ENCODE results near the gene CAMK1D. TPM values are rescaled to one million over a fixed set of nuclear protein-coding genes. Genes with fewer than 3 reads are reported as not detected.

The CAMK1D gene
- total and polyA plus RNA-seq, 2 donors (not counting 3 experiments of a cell fraction or from before 2014, with no cell fraction given): 0.37 to 4.2 TPM

GRCh38 chr10:12413369-12413711, 64.0 kb downstream of the CAMK1D start:
- DNase-seq (ENCODE audit: low read depth, low spot score): no peak

More at GRCh38 chr10:12413369-12413711, 64.0 kb downstream of the CAMK1D start:
- no peak for FAIRE-seq
- H3K36me3 ChIP-seq (ENCODE audit: control insufficient read depth in 2 of 2, extremely low read depth in 1 of 2, insufficient read depth in 2 of 2, low read length in 2 of 2): no peaks in the 10 kb centered on the region
- no peak overlapping the region for H2AFZ ChIP-seq (ENCODE audit: low read depth, low read length)
- dilution Hi-C loops (cut with MboI; ENCODE audit: extremely low pct_ligation_motif_present, low sequenced_read_pairs) (no loop called here), intact Hi-C loops (cut with micrococcal nuclease) (no loop called here)
- peaks cover 0 to 4% of the 10 kb centered on the region in 2 experiments for H3K27me3 ChIP-seq (ENCODE audit: control insufficient read depth in 2 of 2, insufficient read depth in 2 of 2, low read length in 2 of 2)
- no peak overlapping the region for H3K9ac ChIP-seq (replicated peaks; ENCODE audit: extremely low read depth, insufficient read depth, low read length)
- CTCF ChIA-PET: no interaction called here
- no peaks in the 10 kb centered on the region for H3K9me1 ChIP-seq (replicated peaks; ENCODE audit: control insufficient read depth, extremely low read depth, insufficient read depth, low read length)
- no peaks in the 10 kb centered on the region for H4K20me1 ChIP-seq (replicated peaks; ENCODE audit: control insufficient read depth, extremely low read depth, insufficient read depth, low read length)
- TF ChIP-seq, protein P1, sequence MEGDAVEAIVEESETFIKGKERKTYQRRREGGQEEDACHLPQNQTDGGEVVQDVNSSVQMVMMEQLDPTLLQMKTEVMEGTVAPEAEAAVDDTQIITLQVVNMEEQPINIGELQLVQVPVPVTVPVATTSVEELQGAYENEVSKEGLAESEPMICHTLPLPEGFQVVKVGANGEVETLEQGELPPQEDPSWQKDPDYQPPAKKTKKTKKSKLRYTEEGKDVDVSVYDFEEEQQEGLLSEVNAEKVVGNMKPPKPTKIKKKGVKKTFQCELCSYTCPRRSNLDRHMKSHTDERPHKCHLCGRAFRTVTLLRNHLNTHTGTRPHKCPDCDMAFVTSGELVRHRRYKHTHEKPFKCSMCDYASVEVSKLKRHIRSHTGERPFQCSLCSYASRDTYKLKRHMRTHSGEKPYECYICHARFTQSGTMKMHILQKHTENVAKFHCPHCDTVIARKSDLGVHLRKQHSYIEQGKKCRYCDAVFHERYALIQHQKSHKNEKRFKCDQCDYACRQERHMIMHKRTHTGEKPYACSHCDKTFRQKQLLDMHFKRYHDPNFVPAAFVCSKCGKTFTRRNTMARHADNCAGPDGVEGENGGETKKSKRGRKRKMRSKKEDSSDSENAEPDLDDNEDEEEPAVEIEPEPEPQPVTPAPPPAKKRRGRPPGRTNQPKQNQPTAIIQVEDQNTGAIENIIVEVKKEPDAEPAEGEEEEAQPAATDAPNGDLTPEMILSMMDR (IDR thresholded peaks at IDR 0.05; ENCODE audit: extremely low read depth in 1 of 2, insufficient read depth in 1 of 2, low read depth in 1 of 2, low read length in 2 of 2): no peak
- TF ChIP-seq GATA2 (IDR thresholded peaks at IDR 0.05; ENCODE audit: insufficient read depth, insufficient read length, low read depth, low read length) (no peak), FOS (IDR thresholded peaks at IDR 0.05; ENCODE audit: borderline replicate concordance, insufficient read depth, low read length) (no peak), EZH2 (IDR thresholded peaks at IDR 0.05; ENCODE audit: borderline replicate concordance, low read depth, low read length, severe bottlenecking) (no peak), MAX (IDR thresholded peaks at IDR 0.05; ENCODE audit: insufficient read depth, insufficient read length) (no peak)
- no peaks in the 10 kb centered on the region for H3K4me1 ChIP-seq (ENCODE audit: control insufficient read depth, extremely low read depth, insufficient read depth, low read length)
- no peaks in the 10 kb centered on the region for H3K79me2 ChIP-seq (ENCODE audit: control insufficient read depth, insufficient read depth, low read length)
- H3K4me3 ChIP-seq (replicated peaks in 1 of 3; ENCODE audit: insufficient read depth in 1 of 3, low read depth in 1 of 3, low read length in 3 of 3): no peak overlapping the region
- H3K4me2 ChIP-seq (ENCODE audit: insufficient read depth, low read length): no peak overlapping the region
- BruUV-seq (replicated peaks): no TSS peak
- no peak overlapping the region for H3K27ac ChIP-seq (ENCODE audit: insufficient read depth, low read depth, low read length)
- POLR2A ChIA-PET: no interaction called here
- H3K9me3 ChIP-seq (replicated peaks; ENCODE audit: control insufficient read depth, insufficient read depth, low read length): no peaks in the 10 kb centered on the region

Measured in endothelial cell of umbilical vein (primary cell).